Measurements from ENCODE around the gene TPH1. TPM values are rescaled to one million over a fixed set of nuclear protein-coding genes. Genes with fewer than 3 reads are reported as not detected.

Gene TPH1
- total and polyA plus RNA-seq, 2 of the 8 experiments (the other 6 are each of a cell fraction or from before 2014, with no cell fraction given) = 0.09 to 0.22 TPM

GRCh38 chr11:18016789-18017188 is 29.3 kb downstream of the TPH1 start (continued):
- TF ChIP-seq TAF1 (IDR thresholded peaks at IDR 0.05; ENCODE audit: low read depth, low read length) (no peak), NANOG (IDR thresholded peaks at IDR 0.05; ENCODE audit: insufficient read depth, low read depth, low read length, poor library complexity, severe bottlenecking) (no peak), KDM1A (IDR thresholded peaks at IDR 0.05; ENCODE audit: borderline replicate concordance, low read length) (no peak), CHD2 (IDR thresholded peaks at IDR 0.05; ENCODE audit: low read length) (no peak), TCF12 (IDR thresholded peaks at IDR 0.05; ENCODE audit: low read depth, low read length) (no peak), SIX5 (IDR thresholded peaks at IDR 0.05; ENCODE audit: low read depth, low read length) (no peak), BCL11A (IDR thresholded peaks at IDR 0.05; ENCODE audit: low read depth in 2 of 2, low read length in 2 of 2) (no peak), POLR2AphosphoS5 (IDR thresholded peaks at IDR 0.05; ENCODE audit: low read depth, low read length) (no peak), KDM4A (IDR thresholded peaks at IDR 0.05; ENCODE audit: low read depth, low read length, severe bottlenecking) (no peak)
